Suprapubic skin (tissue), 4 donors: ENCODE results near the gene AJAP1. TPM values are rescaled to one million over a fixed set of nuclear protein-coding genes. Genes with fewer than 3 reads are reported as not detected.

ENCODE experiments used
- DNase-seq, 2 donors: peaks; one replicate each; pipeline ENCODE4 v3.0.0-alpha.2; 2019; ENCODE audit warnings: low spot score in 2 of 2
- H3K27ac ChIP-seq: fragments of 200-600 bp; sonication (generic); one replicate; pipeline ENCODE4 v1.5.1; 2019
- H3K27me3 ChIP-seq: fragments of 200-600 bp; sonication (generic); one replicate; pipeline ENCODE4 v1.5.1; 2019
- H3K36me3 ChIP-seq: fragments of 200-600 bp; sonication (generic); one replicate; pipeline ENCODE4 v1.5.1; 2019
- H3K4me1 ChIP-seq: fragments of 200-600 bp; sonication (generic); one replicate; pipeline ENCODE4 v1.5.1; 2019
- H3K4me3 ChIP-seq: fragments of 200-600 bp; sonication (generic); one replicate; pipeline ENCODE4 v1.5.1; 2019; ENCODE audit warnings: mild to moderate bottlenecking
- H3K9me3 ChIP-seq: fragments of 200-600 bp; sonication (generic); one replicate; pipeline ENCODE4 v1.5.1; 2019
- CTCF ChIP-seq, 2 donors: fragments of 200-600 bp in 1 of 2; fragments of 450-650 bp in 1 of 2; sonication (generic) in 1 of 2; IDR thresholded peaks; one replicate each; pipeline ENCODE4 v1.5.1; 2016 to 2019; ENCODE audit warnings: antibody characterized with exemption in 2 of 2, mild to moderate bottlenecking in 1 of 2, moderate library complexity in 1 of 2
- EP300 ChIP-seq: sonication (generic); formaldehyde crosslinking; IDR thresholded peaks from one replicate; pipeline ENCODE4 v1.6.1; 2017; ENCODE audit warnings: antibody characterized with exemption
- POLR2A ChIP-seq, 2 donors: fragments of 450-650 bp; IDR thresholded peaks; one replicate each; pipeline ENCODE4 v1.6.1; 2017; ENCODE audit warnings: antibody characterized with exemption in 2 of 2, mild to moderate bottlenecking in 2 of 2, moderate library complexity in 2 of 2
- POLR2AphosphoS5 ChIP-seq, 3 donors: sonication (generic); formaldehyde crosslinking; IDR thresholded peaks; one replicate each; pipeline ENCODE4 v1.6.1; 2017; ENCODE audit warnings: antibody characterized with exemption in 3 of 3
- WGBS: methylation state at CpG from one replicate; pipeline ENCODE4 v1.1.5; 2018; 5-methylcytosine and 5-hydroxymethylcytosine counted together
- total RNA-seq, 4 donors: library from RNA; depleted of rRNA; stranded (reverse); fragments of >200 nt; gene quantifications; one replicate each; pipeline ENCODE4 v1.1.0, GENCODE V29; 2016

AJAP1 gene
- total RNA-seq, 4 donors from 2014 or later = 0.11 to 2.3 (median 0.80) TPM

- peak in 1 of 2 donors; percentile 37 for DNase-seq
- TF ChIP-seq POLR2A (IDR thresholded peaks at IDR 0.05) (no peak), POLR2AphosphoS5 (IDR thresholded peaks at IDR 0.05) (no peak), EP300 (no peak), CTCF (IDR thresholded peaks at IDR 0.05) (no peak)
Measured at GRCh38 chr1:4637616-4638344, 16.6 kb upstream of the AJAP1 start.

GRCh38 chr1:4638345-4638729 lies 16.1 kb upstream of the AJAP1 start:
- DNase-seq = peak in 1 of 2 donors; percentile 50
- Histone ChIP-seq H3K4me3 (no peak overlapping the region), H3K27ac (no peak overlapping the region), H3K36me3 (no peaks in the 10 kb centered on the region), H3K4me1 (no peaks in the 10 kb centered on the region), H3K27me3 (peaks cover 5% of the 10 kb centered on the region), H3K9me3 (no peaks in the 10 kb centered on the region)
- TF ChIP-seq EP300 = no peak
- no peak for TF ChIP-seq CTCF (IDR thresholded peaks at IDR 0.05)
- no peak for TF ChIP-seq POLR2AphosphoS5 (IDR thresholded peaks at IDR 0.05)
- 60% methylated on average over 9 of the region's 12 CpGs for WGBS

More at GRCh38 chr1:4637616-4638344, 16.6 kb upstream of the AJAP1 start:
- H3K36me3 ChIP-seq = no peaks in the 10 kb centered on the region
- H3K27ac ChIP-seq = no peak overlapping the region
- 73% methylated on average over 30 of the region's 34 CpGs for WGBS
- H3K4me3 ChIP-seq = no peak overlapping the region
- peaks cover 4% of the 10 kb centered on the region for H3K27me3 ChIP-seq
- no peaks in the 10 kb centered on the region for H3K9me3 ChIP-seq
- H3K4me1 ChIP-seq = no peaks in the 10 kb centered on the region

DNA sequence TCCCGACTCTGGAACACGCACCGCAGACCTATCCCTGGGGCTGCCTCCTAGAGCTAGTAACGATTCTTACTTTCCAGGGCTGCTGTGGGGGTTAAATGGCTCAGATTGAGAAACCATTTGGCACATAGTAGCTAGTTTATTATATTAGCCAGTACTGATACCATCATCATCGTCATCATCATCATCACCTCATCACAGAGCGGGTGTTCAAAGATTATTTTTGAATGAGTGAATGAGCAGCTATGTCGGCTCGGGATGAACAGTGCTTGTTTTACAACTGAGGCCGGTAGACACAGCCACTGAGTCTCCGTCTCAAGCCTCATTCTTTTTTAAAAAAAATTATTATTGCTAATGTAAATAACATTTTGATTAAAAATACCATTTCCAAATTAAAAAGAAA lies 13.5 kb upstream of the AJAP1 start:
- no peaks in the 10 kb centered on the region for H3K9me3 ChIP-seq
- no peak for DNase-seq
- H3K4me3 ChIP-seq = no peak overlapping the region
- peaks cover 9% of the 10 kb centered on the region for H3K27me3 ChIP-seq
- no peak overlapping the region for H3K27ac ChIP-seq
- TF ChIP-seq CTCF (IDR thresholded peaks at IDR 0.05) (no peak), EP300 (no peak), POLR2A (IDR thresholded peaks at IDR 0.05) (no peak), POLR2AphosphoS5 (IDR thresholded peaks at IDR 0.05) (no peak)
- no peaks in the 10 kb centered on the region for H3K4me1 ChIP-seq
- 80% methylated on average over 10 of the region's 10 CpGs for WGBS
- no peaks in the 10 kb centered on the region for H3K36me3 ChIP-seq

- TF ChIP-seq POLR2A (IDR thresholded peaks at IDR 0.05) = no peak
- no peak for TF ChIP-seq POLR2AphosphoS5 (IDR thresholded peaks at IDR 0.05)
- no peak for TF ChIP-seq CTCF (IDR thresholded peaks at IDR 0.05)
- TF ChIP-seq EP300 = no peak
- H3K4me1 ChIP-seq = peaks cover under 1% of the 10 kb centered on the region
- H3K36me3 ChIP-seq = no peaks in the 10 kb centered on the region
- no peak overlapping the region for H3K4me3 ChIP-seq
- WGBS = 88% methylated on average over 1 of the region's 1 CpG
- no peaks in the 10 kb centered on the region for H3K9me3 ChIP-seq
- H3K27me3 ChIP-seq = peaks cover 25% of the 10 kb centered on the region
- no peak overlapping the region for H3K27ac ChIP-seq
- no peak for DNase-seq
Measured at GRCh38 chr1:4647391-4647790, 7.0 kb upstream of the AJAP1 start.

GRCh38 chr1:4648657-4649056 lies 5.8 kb upstream of the AJAP1 start:
- 92% methylated on average over 2 of the region's 2 CpGs for WGBS
- Histone ChIP-seq H3K27me3 (peaks cover 34% of the 10 kb centered on the region), H3K4me1 (peaks cover 2% of the 10 kb centered on the region), H3K36me3 (no peaks in the 10 kb centered on the region), H3K27ac (no peak overlapping the region), H3K9me3 (no peaks in the 10 kb centered on the region), H3K4me3 (no peak overlapping the region)
- no peak for TF ChIP-seq POLR2A (IDR thresholded peaks at IDR 0.05)
- TF ChIP-seq EP300 = no peak
- TF ChIP-seq CTCF (IDR thresholded peaks at IDR 0.05) = no peak
- no peak for TF ChIP-seq POLR2AphosphoS5 (IDR thresholded peaks at IDR 0.05)
- DNase-seq = no peak
